ENCODE measurements around the gene TOGARAM2. TPM values are rescaled to one million over a fixed set of nuclear protein-coding genes. Genes with fewer than 3 reads are reported as not detected.
"Not testable (repeated sequence)": the region's sequence is repeated elsewhere in the genome, so short reads cannot be mapped to it uniquely, and the experiment has no call there.

The TOGARAM2 gene
- total and polyA plus RNA-seq, 2 of the 13 experiments (the other 11 are each of a cell fraction or from before 2014, with no cell fraction given) = under 0.01 to 0.05 TPM

DNA sequence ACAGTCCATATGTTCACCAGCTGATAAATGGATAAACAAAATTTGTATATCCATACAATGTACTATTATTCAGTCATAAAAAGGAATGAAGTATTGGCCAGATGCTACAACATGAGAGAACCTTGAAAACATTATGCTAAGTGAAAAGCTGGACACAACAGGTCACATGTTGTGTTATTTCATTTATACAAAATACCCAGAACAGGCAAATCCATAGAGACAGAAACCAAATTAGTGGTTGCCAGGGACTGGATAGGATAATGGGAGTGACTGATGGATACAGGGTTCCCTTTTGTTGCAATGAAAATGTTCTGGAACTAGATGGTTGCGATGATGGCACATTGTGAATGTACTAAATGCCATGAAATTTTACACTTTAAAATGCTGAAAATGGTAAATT, 103.5 kb downstream of the TOGARAM2 start (continued):
- TF ChIP-seq, protein P1, sequence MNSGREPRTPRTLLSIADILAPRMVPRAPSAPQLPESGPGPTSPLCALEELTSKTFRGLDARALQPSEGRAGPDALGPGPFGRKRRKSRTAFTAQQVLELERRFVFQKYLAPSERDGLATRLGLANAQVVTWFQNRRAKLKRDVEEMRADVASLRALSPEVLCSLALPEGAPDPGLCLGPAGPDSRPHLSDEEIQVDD (CRISPR knock-in tag; IDR thresholded peaks at IDR 0.05; ENCODE audit: borderline replicate concordance) = no peak
- TF ChIP-seq XBP1 (CRISPR knock-in tag; IDR thresholded peaks at IDR 0.05) = no peak

DNA sequence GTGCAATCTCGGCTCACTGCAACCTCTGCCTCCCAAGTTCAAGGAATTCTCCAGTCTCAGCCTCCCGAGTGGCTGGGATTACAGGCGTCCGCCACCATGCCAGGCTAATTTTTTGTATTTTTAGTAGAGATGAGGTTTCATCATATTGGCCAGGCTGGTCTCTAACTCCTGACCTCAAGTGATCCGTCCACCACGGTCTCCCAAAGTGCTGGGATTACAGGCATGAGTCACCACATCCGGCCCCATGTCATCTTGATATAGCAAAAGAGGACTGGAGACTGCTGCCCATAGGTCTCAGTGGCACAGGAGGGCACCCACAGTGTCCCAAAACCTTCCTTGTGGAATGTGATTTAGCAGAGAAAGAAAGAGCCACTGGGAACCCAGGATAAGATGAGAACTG, 109.2 kb downstream of the TOGARAM2 start:
- H3K4me1 ChIP-seq (ENCODE audit: insufficient read depth, low read length) = peaks cover 12% of the 10 kb centered on the region
- intact Hi-C loops (cut with micrococcal nuclease; ENCODE audit: unreplicated experiment); H2AFZ ChIP-seq (ENCODE audit: low read length); H3K4me2 ChIP-seq (ENCODE audit: low read depth, low read length); H3K27ac ChIP-seq (ENCODE audit: extremely low read length, insufficient read depth, low read length); CTCF ChIA-PET (ENCODE audit: low intra/inter-chr PET ratio, low total read pairs); POLR2A ChIA-PET; BruUV-seq (replicated peaks); H4K20me1 ChIP-seq (ENCODE audit: insufficient read depth, low read length); H3K4me3 ChIP-seq (replicated peaks in 1 of 3; ENCODE audit: insufficient read depth in 1 of 3, low read depth in 2 of 3, low read length in 3 of 3); H3K9ac ChIP-seq (ENCODE audit: insufficient read depth, low read depth, low read length); ATAC-seq; in situ Hi-C loops (cut with HindIII; ENCODE audit: extremely low pct_ligation_motif_present, low pct_unique_long_range_greater_than_20kb); FAIRE-seq; H3K27me3 ChIP-seq (ENCODE audit: control insufficient read depth in 1 of 2, insufficient read depth in 2 of 2, low read length in 2 of 2); H3K36me3 ChIP-seq (replicated peaks in 1 of 2; ENCODE audit: control insufficient read depth in 1 of 2, insufficient read depth in 2 of 2, low read length in 2 of 2); H3K79me2 ChIP-seq (ENCODE audit: insufficient read depth, low read length); H3K9me3 ChIP-seq (ENCODE audit: low read length); DNase-seq (ENCODE audit: low spot score): not testable (repeated sequence)
- TF ChIP-seq FOSL2 (CRISPR knock-in tag; IDR thresholded peaks at IDR 0.05) = peak; percentile 79
- WGBS (ENCODE audit: low lambda C conversion rate) = 26% methylated on average over 7 of the region's 7 CpGs

DNA sequence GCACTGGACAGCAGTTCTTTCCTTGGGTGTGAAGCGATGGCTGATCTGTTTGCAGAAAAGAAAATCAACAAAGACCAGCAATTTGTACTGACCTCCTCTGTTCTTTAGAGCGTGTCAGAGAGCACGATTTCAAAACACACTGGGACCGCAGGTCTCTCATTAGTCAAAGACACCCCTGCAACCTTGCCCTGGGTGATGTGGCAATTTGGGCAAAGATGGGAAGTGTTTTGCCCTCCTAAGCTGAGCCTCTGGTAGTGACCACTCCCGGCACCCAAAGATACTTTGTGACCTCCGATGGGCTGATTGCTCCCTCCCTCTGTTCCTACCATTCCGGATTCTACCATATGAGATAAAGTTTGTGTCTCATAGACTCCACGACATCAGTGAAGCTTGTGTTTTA, 115.9 kb downstream of the TOGARAM2 start:
- Histone ChIP-seq H3K27me3 (ENCODE audit: control insufficient read depth in 1 of 2, insufficient read depth in 2 of 2, low read length in 2 of 2) (peaks cover 0 to 19% of the 10 kb centered on the region in 2 experiments; a peak in 1 of 5 replicates), H3K9me3 (ENCODE audit: low read length) (0 out of 2 replicates have a peak, but pooled peaks cover 5% of the 10 kb centered on the region), H3K36me3 (replicated peaks in 1 of 2; ENCODE audit: control insufficient read depth in 1 of 2, insufficient read depth in 2 of 2, low read length in 2 of 2) (no peaks in the 10 kb centered on the region), H3K4me3 (replicated peaks in 1 of 3; ENCODE audit: insufficient read depth in 1 of 3, low read depth in 2 of 3, low read length in 3 of 3) (no peak overlapping the region), H3K79me2 (ENCODE audit: insufficient read depth, low read length) (no peaks in the 10 kb centered on the region), H4K20me1 (ENCODE audit: insufficient read depth, low read length) (no peaks in the 10 kb centered on the region), H3K4me1 (ENCODE audit: insufficient read depth, low read length) (peaks cover 12% of the 10 kb centered on the region; the same call in 1 of the 2 replicates), H3K4me2 (ENCODE audit: low read depth, low read length) (no peak overlapping the region), H3K9ac (ENCODE audit: insufficient read depth, low read depth, low read length) (no peak overlapping the region), H2AFZ (ENCODE audit: low read length) (no peak overlapping the region), H3K27ac (ENCODE audit: extremely low read length, insufficient read depth, low read length) (no peak overlapping the region)
- DNase-seq (ENCODE audit: low spot score) (no peak), ATAC-seq (peak; percentile 31; the same call in 1 of the 3 replicates), FAIRE-seq (no peak)
- intact Hi-C loops (cut with micrococcal nuclease; ENCODE audit: unreplicated experiment) = no loop called here
- peak; percentile 23; the same call in 1 of the 2 replicates for TF ChIP-seq FOSL2 (CRISPR knock-in tag; IDR thresholded peaks at IDR 0.05)
- no peak for TF ChIP-seq BCL6 (CRISPR knock-in tag; IDR thresholded peaks at IDR 0.05)
- in situ Hi-C loops (cut with HindIII; ENCODE audit: extremely low pct_ligation_motif_present, low pct_unique_long_range_greater_than_20kb) = no loop called here
- POLR2A ChIA-PET = no interaction called here
- CTCF ChIA-PET (ENCODE audit: low intra/inter-chr PET ratio, low total read pairs) = no interaction called here
- BruUV-seq (replicated peaks) = no TSS peak
- 24% methylated on average over 8 of the region's 8 CpGs for WGBS (ENCODE audit: low lambda C conversion rate)

All from HepG2 (cell line).